IMR-90 (cell line): ENCODE results near the gene AADACL3.
"Not testable (repeated sequence)": the region's sequence is repeated elsewhere in the genome, so short reads cannot be mapped to it uniquely, and the experiment has no call there.

ENCODE experiments used
- CEBPB ChIP-seq: IDR thresholded peaks from 2 replicates; pipeline ENCODE4 v1.6.1; 2012; ENCODE audit warnings: low read depth, low read length, improper control_type of control experiment
- SMC3 ChIP-seq: fragments of 150-350 bp; IDR thresholded peaks from 2 replicates; pipeline ENCODE4 v1.6.1; 2016; ENCODE audit warnings: low read depth, mild to moderate bottlenecking, antibody characterized with exemption, low read length, moderate library complexity
- TF ChIP-seq, protein P1 (sequence below): conservative IDR thresholded peaks from 2 replicates; pipeline ENCODE4 v1.5.1; 2012; ENCODE audit warnings: mild to moderate bottlenecking, low read depth, low read length, improper control_type of control experiment

DNA sequence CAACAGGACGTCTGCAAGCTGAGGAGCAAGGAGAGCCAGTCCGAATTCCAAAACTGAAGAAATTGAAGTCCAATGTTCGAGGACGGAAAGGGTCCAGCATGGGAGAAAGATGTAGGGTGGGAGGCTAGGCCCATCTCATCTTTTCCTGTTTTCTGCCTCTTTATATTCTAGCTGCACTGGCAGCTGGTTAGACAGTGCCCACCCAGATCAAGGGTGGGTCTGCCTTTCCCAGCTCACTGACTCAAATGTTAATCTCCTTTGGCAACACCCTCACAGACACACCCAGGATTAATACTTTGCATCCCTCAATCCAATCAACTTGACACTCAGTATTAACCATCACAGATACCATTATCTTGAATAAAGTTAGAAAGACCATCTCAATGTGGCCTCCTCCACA lies 39.8 kb upstream of the AADACL3 start:
- TF ChIP-seq, protein P1, sequence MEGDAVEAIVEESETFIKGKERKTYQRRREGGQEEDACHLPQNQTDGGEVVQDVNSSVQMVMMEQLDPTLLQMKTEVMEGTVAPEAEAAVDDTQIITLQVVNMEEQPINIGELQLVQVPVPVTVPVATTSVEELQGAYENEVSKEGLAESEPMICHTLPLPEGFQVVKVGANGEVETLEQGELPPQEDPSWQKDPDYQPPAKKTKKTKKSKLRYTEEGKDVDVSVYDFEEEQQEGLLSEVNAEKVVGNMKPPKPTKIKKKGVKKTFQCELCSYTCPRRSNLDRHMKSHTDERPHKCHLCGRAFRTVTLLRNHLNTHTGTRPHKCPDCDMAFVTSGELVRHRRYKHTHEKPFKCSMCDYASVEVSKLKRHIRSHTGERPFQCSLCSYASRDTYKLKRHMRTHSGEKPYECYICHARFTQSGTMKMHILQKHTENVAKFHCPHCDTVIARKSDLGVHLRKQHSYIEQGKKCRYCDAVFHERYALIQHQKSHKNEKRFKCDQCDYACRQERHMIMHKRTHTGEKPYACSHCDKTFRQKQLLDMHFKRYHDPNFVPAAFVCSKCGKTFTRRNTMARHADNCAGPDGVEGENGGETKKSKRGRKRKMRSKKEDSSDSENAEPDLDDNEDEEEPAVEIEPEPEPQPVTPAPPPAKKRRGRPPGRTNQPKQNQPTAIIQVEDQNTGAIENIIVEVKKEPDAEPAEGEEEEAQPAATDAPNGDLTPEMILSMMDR: not testable (repeated sequence)
- not testable (repeated sequence) for TF ChIP-seq CEBPB, SMC3
